ENCODE measurements around the gene CTDP1.

CTDP1 gene

GRCh38 chr18:79644666-79645057, 34.9 kb upstream of the CTDP1 start:
- DNase-seq (ENCODE audit: low read depth) = no peak

DNA sequence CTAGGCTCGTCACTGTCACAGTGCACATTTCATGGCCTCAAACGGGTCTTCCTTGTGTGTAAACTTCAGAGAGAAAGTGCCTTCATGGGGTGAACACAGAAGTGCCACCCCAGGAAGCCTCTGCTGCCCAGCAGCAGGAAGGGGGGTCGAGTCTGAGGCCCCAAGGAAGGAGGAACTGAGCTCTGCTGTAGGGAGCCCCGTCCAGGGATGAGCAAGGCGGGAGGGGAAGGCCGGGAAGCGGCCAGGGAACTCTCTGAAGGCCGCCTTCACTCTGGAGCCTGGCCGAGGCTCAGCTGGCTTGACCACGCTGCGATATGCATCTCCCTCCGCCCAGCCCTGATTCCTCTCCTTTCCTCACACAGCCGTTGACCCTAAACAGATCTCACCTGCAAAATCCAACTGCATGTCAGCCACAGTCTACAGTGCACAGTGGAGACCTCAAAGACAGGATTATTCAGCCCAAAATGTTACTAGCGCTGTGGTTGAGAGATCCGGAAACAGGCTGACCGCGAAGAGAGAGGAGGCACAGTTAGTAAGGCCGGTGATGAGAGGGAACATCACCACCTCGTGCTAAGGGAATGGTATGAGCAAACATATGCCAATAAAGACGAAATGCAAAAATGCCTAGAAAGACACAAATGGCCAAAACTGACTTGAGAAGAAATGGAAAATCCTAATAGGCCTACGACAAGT, 34.2 kb upstream of the CTDP1 start:
- no peak for DNase-seq (ENCODE audit: low read depth)

- no peak for DNase-seq (ENCODE audit: low read depth)
Observed at GRCh38 chr18:79647307-79647706, 32.3 kb upstream of the CTDP1 start.

DNA sequence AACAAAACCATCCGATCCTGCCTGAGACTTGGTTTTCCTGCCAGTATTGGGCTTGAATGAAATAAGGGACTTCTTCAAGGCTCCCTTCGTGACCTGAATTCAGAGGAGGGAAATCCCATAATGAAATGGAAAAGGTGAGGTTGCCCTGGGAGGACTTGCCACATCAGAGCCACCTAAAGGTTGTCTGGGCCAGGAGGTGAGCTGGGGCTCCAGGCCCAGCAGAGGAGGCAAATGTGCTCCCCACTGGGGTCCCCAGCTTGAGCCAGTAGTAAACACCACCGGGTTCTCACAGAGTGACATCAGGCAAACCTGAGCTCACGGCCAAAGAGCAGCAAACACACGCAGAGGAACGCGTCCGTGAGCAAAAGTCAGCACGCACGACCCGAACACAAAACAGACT, 28.6 kb upstream of the CTDP1 start:
- no peak for DNase-seq (ENCODE audit: low read depth)

DNA sequence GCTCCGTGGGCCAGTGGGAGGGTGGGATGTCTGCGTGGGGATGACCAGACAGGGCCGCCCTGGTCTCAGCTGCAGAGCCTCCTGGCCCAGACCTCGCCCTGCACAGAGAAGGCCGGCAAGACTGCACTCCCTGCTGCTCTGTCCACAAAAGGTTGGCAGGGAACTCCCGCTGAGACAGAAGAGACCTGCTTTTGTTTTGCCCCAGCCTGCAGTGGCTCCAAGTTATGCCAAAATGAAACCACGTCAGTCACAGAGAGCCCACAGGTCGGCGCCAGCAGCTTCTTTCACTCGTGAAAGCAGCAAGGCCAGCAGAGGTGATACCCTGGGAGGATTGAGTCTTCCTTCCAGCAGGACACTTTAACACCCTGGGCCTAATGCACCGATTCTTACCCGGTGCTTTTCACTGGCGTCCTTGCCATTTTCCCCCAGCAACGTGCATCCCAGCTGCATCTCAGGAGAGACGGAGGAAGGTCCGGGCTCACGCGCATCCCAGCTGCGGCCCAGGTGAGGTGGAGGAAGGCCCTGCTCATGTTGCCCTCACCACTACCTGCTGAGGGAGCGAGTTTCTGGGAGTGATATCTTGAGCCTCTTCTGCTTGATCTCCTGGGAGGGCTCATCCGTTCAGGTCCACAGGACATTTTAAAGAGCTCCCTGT, 22.1 kb upstream of the CTDP1 start:
- no peak for DNase-seq (ENCODE audit: low read depth)

GRCh38 chr18:79658366-79658765, 21.2 kb upstream of the CTDP1 start:
- no peak for DNase-seq (ENCODE audit: low read depth)

GRCh38 chr18:79659733-79660132, 19.9 kb upstream of the CTDP1 start:
- DNase-seq (ENCODE audit: low read depth) = no peak

GRCh38 chr18:79662034-79662433, 17.6 kb upstream of the CTDP1 start:
- DNase-seq (ENCODE audit: low read depth) = no peak

DNA sequence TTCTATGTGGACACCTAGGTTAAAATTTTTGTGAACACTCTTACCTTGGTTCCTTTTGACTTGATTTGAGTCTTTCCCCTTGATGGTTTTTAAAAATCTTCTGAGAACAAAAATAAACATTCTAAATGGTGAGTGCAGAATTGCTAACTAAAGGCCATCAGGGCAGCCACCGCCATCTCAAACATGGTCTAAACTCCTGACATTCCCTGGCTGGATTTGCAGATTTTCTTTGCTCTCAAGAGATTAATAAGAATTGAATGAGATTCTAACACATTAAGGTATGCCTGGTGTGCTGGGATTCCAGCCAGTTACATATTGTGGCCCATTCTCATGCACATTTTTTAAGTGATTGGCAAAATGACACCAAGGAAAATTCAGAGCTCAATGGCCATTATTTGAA, 17.2 kb upstream of the CTDP1 start:
- DNase-seq (ENCODE audit: low read depth) = no peak

- DNase-seq (ENCODE audit: low read depth) = no peak
Observed at GRCh38 chr18:79664525-79665125, 15.0 kb upstream of the CTDP1 start.

DNA sequence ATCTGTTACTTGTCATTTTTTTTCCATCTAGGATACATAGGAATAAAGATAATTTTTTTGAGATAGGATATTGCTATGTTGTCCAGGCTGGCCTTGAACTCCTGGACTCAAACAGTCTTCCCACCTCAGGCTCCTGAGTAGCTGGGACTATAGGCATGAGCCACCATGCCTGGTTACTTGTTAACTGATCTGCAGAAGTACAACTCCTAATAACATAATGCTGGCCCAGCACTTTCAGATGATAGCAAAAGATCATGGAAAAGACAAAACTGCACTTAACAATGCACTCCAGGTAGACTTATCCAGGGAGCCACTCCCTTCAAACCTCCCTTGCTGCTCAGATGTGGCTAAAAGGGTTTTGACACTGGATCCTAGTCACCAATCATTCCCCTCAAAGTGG, 11.4 kb upstream of the CTDP1 start:
- no peak for DNase-seq (ENCODE audit: low read depth)

DNA sequence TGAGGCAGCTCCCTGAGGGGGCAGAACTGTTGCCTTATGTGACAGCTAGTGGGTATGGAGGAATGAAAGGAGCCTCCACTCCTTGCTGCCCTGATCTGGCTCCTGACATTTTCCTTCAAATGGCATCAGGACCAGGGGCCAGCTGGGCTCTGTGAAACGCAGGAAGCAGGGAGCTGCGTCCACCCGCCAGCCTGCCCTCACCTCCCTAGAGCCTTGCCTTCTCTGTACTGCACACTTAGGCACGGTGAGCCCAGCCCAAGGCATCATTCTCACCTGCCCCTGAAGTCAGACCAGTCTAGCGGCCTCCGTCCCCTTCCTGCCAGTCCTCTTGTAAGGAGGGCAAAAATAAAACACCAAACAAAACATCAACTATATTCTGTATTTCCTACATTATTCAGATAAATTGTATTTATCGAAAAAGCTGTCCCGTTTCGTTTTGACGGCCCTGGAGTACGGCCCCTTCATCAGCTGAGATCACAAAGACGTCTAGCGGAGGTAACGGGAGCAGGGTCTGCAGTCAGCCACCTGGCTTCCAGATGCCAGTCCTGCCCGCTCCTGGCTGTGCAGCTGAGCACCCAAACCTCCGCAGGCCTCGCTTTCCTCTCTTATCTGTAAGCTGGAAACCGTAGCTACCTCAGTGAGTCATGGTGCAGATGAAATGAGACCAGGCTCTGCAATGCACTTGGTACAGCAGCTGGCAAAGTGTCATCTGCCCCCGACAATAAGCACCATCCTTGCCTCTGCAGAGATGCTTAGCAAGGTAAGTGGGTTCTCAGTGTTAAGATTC, 6.9 kb upstream of the CTDP1 start:
- DNase-seq (ENCODE audit: low read depth) = no peak

DNA sequence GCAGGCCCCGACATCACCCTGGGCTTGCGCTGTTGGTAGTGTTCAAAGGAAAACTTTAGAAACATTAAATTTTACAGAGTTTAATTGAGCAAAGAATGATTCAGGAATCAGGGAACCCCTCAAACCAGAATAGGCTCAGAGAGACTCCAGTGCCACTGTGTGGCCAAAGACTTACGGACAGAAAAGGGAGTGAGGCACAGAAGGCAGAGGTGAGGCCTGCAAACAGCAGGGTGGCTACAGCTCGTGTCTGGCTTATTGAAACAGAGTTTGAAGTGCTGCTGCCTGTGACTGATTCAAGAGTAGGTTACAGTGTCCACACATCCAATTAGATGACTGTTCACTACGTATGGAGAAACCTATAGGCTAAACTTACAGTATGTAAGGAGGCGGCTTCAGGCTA, 2.4 kb upstream of the CTDP1 start:
- no peak for DNase-seq (ENCODE audit: low read depth)

DNA sequence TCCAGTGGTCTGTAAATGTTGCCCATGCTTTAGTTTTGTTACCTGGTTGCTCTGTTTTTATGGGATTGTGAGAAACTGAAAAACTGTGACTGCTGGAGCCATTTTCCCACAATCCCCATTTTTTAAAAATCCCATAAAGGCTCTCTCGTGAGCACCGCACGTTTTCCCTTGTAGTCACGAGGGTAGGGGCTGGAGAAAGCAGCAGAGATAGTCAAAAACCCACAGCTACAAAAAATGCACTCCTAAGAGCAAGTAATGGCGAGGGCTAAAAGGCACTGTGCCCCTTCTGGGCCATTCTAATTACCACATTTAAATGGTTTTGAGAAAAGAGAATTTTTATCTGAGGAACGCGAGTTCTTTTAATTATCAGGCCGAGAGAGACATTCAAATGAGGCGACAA, 1.8 kb upstream of the CTDP1 start:
- no peak for DNase-seq (ENCODE audit: low read depth)

DNA sequence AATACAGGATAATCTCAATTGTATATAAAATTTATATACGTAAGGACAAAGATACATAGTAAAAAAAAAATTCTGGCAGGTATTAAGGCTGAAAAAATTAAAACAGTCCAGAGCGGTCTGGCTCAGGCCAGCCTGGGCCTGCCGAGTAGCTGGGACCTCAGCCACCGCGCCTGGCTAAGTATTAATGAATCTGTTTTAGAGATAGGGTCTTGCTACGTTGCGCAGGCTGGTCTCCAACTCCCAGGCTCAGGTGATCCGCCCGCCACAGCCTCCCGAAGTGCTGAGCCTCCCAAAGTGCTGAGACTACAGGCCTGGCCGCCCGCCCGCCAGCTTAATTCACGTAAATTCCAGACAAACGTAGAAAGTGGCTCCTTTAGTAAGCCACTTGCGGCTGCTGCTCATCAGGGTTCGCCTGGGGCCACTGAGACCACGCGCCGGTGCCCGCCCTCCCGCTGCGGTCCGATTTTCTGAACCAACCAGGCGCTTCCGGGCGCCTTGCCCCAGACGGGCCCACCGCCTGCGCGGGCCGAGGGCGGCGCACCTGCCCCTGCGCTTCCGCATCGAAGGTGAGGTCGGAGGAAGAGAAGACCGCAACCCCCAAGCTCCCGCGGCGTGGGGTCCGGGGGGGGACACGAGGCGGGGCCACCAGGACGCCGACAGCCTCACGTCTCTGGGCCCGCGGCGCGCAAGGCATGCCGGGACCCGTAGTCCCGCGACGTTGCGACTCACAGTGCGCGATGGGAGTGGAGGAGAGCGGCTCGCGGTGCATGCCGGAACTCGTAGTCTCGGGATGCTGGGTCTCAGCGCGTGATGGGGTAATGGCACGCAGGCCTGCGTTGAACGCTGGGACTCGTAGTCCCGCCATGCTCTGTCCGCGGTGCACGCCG, 695 bp upstream of the CTDP1 start:
- peak; percentile 94 for DNase-seq (ENCODE audit: low read depth)

- DNase-seq (ENCODE audit: low read depth) = no peak
Observed at GRCh38 chr18:79680100-79680879, 687 bp downstream of the CTDP1 start.

GRCh38 chr18:79680891-79681339, 1.3 kb downstream of the CTDP1 start:
- no peak for DNase-seq (ENCODE audit: low read depth)

GRCh38 chr18:79681484-79682387, 2.1 kb downstream of the CTDP1 start:
- peak; percentile 23 for DNase-seq (ENCODE audit: low read depth)

DNA sequence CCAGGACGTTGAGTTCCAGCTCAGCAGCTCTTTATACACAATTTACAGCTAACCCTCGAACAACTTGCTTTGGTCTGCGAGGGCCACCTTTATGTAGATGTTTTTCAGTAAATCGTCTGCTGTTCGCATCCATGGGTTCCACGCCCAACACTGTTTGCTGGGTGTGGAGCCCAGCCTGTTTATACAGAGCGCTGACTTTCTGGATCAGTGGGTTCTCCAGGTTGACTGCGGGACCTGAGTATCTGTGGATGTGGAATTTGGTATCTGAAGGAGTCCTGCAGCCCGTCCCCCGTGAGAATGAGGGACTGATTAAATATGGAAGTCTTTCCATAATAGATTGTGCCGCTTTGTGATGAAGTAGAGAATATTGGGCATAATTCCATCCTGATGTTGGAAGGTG, 2.9 kb downstream of the CTDP1 start:
- no peak for DNase-seq (ENCODE audit: low read depth)
